H9 (cell line): ENCODE results near the gene NCOA1. TPM values are rescaled to one million over a fixed set of nuclear protein-coding genes. Genes with fewer than 3 reads are reported as not detected.

Source experiments
- DNase-seq: peaks from one replicate; pipeline ENCODE4 v3.0.0-alpha.2; 2017
- H2AFZ ChIP-seq: one replicate; pipeline ENCODE4 v1.6.1; 2013; ENCODE audit warnings: mild to moderate bottlenecking, low read length, control low read depth, moderate library complexity
- H2AK5ac ChIP-seq: 2 replicates; pipeline ENCODE4 v1.6.1; 2013; ENCODE audit warnings: low read length, control low read depth, mixed read lengths; ENCODE audit not compliant: insufficient read length
- H2BK120ac ChIP-seq: one replicate; pipeline ENCODE4 v1.6.1; 2013; ENCODE audit warnings: low read depth, mild to moderate bottlenecking, low read length, control low read depth, inconsistent platforms; ENCODE audit not compliant: poor library complexity, severe bottlenecking
- H2BK12ac ChIP-seq: 2 replicates; pipeline ENCODE4 v1.6.1; 2013; ENCODE audit warnings: low read length, control low read depth, mixed read lengths, low read depth; ENCODE audit not compliant: insufficient read length
- H2BK15ac ChIP-seq: 2 replicates; pipeline ENCODE4 v1.6.1; 2013; ENCODE audit warnings: low read depth, low read length, control low read depth
- H2BK20ac ChIP-seq: one replicate; pipeline ENCODE4 v1.6.1; 2013; ENCODE audit warnings: low read depth, mild to moderate bottlenecking, low read length, control low read depth, inconsistent platforms; ENCODE audit not compliant: poor library complexity, severe bottlenecking
- H2BK5ac ChIP-seq: 2 replicates; pipeline ENCODE4 v1.6.1; 2013; ENCODE audit warnings: low read length, control low read depth, mixed read lengths; ENCODE audit not compliant: insufficient read length
- H3K14ac ChIP-seq: 2 replicates; pipeline ENCODE4 v1.6.1; 2013; ENCODE audit warnings: low read length, control low read depth; ENCODE audit not compliant: insufficient read depth
- H3K18ac ChIP-seq: 2 replicates; pipeline ENCODE4 v1.6.1; 2013; ENCODE audit warnings: low read depth, mild to moderate bottlenecking, mixed read lengths, low read length, control low read depth; ENCODE audit not compliant: insufficient read length
- H3K23ac ChIP-seq: 2 replicates; pipeline ENCODE4 v1.6.1; 2013; ENCODE audit warnings: low read length, control low read depth, mixed read lengths, low read depth; ENCODE audit not compliant: insufficient read length
- H3K23me2 ChIP-seq: 2 replicates; pipeline ENCODE4 v1.6.1; 2013; ENCODE audit warnings: low read depth, mild to moderate bottlenecking, mixed read lengths, low read length, control low read depth; ENCODE audit not compliant: insufficient read length, poor library complexity, severe bottlenecking
- H3K27ac ChIP-seq: 2 replicates; pipeline ENCODE4 v1.5.1; 2013; ENCODE audit warnings: low read length, control low read depth, mixed read lengths, low read depth; ENCODE audit not compliant: insufficient read length
- H3K27me3 ChIP-seq: 2 replicates; pipeline ENCODE4 v1.6.1; 2013; ENCODE audit warnings: low read length, control low read depth, inconsistent platforms; ENCODE audit not compliant: insufficient read depth
- H3K4ac ChIP-seq: 2 replicates; pipeline ENCODE4 v1.6.1; 2013; ENCODE audit warnings: low read depth, mild to moderate bottlenecking, control low read depth, inconsistent platforms, low read length, moderate library complexity
- H3K4me1 ChIP-seq: 2 replicates; pipeline ENCODE4 v1.6.1; 2013; ENCODE audit warnings: low read length, control low read depth, inconsistent platforms; ENCODE audit not compliant: insufficient read depth
- H3K4me2 ChIP-seq: 2 replicates; pipeline ENCODE4 v1.6.1; 2013; ENCODE audit warnings: low read length, control low read depth, mixed read lengths; ENCODE audit not compliant: insufficient read length, insufficient read depth
- H3K56ac ChIP-seq: 2 replicates; pipeline ENCODE4 v1.6.1; 2013; ENCODE audit warnings: low read depth, mild to moderate bottlenecking, mixed read lengths, low read length, control low read depth; ENCODE audit not compliant: insufficient read length
- H3K79me1 ChIP-seq: 2 replicates; pipeline ENCODE4 v1.6.1; 2013; ENCODE audit warnings: low read depth, mild to moderate bottlenecking, moderate library complexity, low read length, control low read depth, inconsistent platforms; ENCODE audit not compliant: insufficient read depth, poor library complexity, severe bottlenecking
- H3K79me2 ChIP-seq: 2 replicates; pipeline ENCODE4 v1.6.1; 2013; ENCODE audit warnings: low read length, control low read depth, inconsistent platforms; ENCODE audit not compliant: insufficient read depth
- H3K9ac ChIP-seq: 2 replicates; pipeline ENCODE4 v1.6.1; 2013; ENCODE audit warnings: low read length, control low read depth, mixed read lengths; ENCODE audit not compliant: insufficient read length; ENCODE audit errors: extremely low read depth
- H3K9me3 ChIP-seq: one replicate; pipeline ENCODE4 v1.6.1; 2013; ENCODE audit warnings: low read depth, low read length, inconsistent platforms; ENCODE audit not compliant: control insufficient read depth
- H3T11ph ChIP-seq: one replicate; pipeline ENCODE4 v1.6.1; 2013; ENCODE audit warnings: mild to moderate bottlenecking, low read length, control low read depth, inconsistent platforms
- H4K20me1 ChIP-seq: one replicate; pipeline ENCODE4 v1.6.1; 2013; ENCODE audit not compliant: control insufficient read depth, insufficient read length, insufficient read depth
- H4K5ac ChIP-seq: 2 replicates; pipeline ENCODE4 v1.6.1; 2013; ENCODE audit warnings: low read depth, mild to moderate bottlenecking, mixed read lengths, low read length, control low read depth; ENCODE audit not compliant: insufficient read length
- H4K8ac ChIP-seq: replicated peaks from 2 replicates; pipeline ENCODE4 v1.6.1; 2013; ENCODE audit warnings: low read length, control low read depth, mixed read lengths, low read depth; ENCODE audit not compliant: insufficient read length
- H4K91ac ChIP-seq: 2 replicates; pipeline ENCODE4 v1.6.1; 2013; ENCODE audit warnings: low read depth, mild to moderate bottlenecking, moderate library complexity, mixed read lengths, low read length, control low read depth; ENCODE audit not compliant: insufficient read length
- H3K27ac Mint-ChIP-seq, 3 experiments: 2 replicates in 2 of 3; 3 replicates in 1 of 3; pipeline ENCODE4 v1.8.0; 2020 to 2021; ENCODE audit warnings: mixed read lengths in 3 of 3, mild to moderate bottlenecking in 1 of 3, moderate library complexity in 1 of 3
- H3K27me3 Mint-ChIP-seq: 2 replicates; pipeline ENCODE4 v1.8.0; 2021; ENCODE audit warnings: low read depth, mild to moderate bottlenecking, moderate library complexity, mixed read lengths
- H3K36me3 Mint-ChIP-seq, 3 experiments: 2 replicates in 2 of 3; 3 replicates in 1 of 3; pipeline ENCODE4 v1.8.0; 2020 to 2021; ENCODE audit warnings: low read depth in 3 of 3, mixed read lengths in 3 of 3; ENCODE audit not compliant: insufficient read depth in 1 of 3
- H3K4me1 Mint-ChIP-seq, 2 experiments: 2 replicates each; pipeline ENCODE4 v1.8.0; 2020; ENCODE audit warnings: mixed read lengths in 2 of 2
- H3K4me3 Mint-ChIP-seq, 2 experiments: 2 replicates in 1 of 2; 3 replicates in 1 of 2; pipeline ENCODE4 v1.8.0; 2020 to 2021; ENCODE audit warnings: mild to moderate bottlenecking in 2 of 2, mixed read lengths in 2 of 2, moderate library complexity in 1 of 2
- H3K9me3 Mint-ChIP-seq, 2 experiments: 2 replicates in 1 of 2; 3 replicates in 1 of 2; pipeline ENCODE4 v1.8.0; 2020; ENCODE audit warnings: mild to moderate bottlenecking in 2 of 2, mixed read lengths in 2 of 2, moderate library complexity in 1 of 2
- CTCF ChIP-seq: fragments of 200-600 bp; sonication (generic); conservative IDR thresholded peaks from 3 replicates; pipeline ENCODE4 v1.8.0; 2021; ENCODE audit warnings: antibody characterized with exemption, mild to moderate bottlenecking
- WGBS: extraction: QIAGEN DNeasy Blood & Tissue Kit; methylation state at CpG from one replicate; pipeline ENCODE4 v1.1.7; 2013; ENCODE audit warnings: missing lambda C conversion rate, low lambda C conversion rate, mixed read lengths; ENCODE audit not compliant: insufficient read length; ENCODE audit errors: extremely low coverage; 5-methylcytosine and 5-hydroxymethylcytosine counted together
- total RNA-seq: library from RNA; stranded (reverse); gene quantifications from 2 replicates; pipeline ENCODE4 v1.2.1, GENCODE V29; 2021

The NCOA1 gene
- total RNA-seq, 1 experiment from 2014 or later = 14.8 TPM

- H3K14ac ChIP-seq = no peak overlapping the region
- Mint-ChIP-seq H3K36me3 (no peaks in the 10 kb centered on the region), H3K4me1 (peaks cover 18 to 19% of the 10 kb centered on the region in 2 experiments), H3K27ac (peak overlapping the region in 1 of 3 experiments; percentile 46; a peak in 2 of 7 replicates), H3K9me3 (no peaks in the 10 kb centered on the region), H3K4me3 (no peak overlapping the region), H3K27me3 (no peaks in the 10 kb centered on the region)
- no peaks in the 10 kb centered on the region for H3K9me3 ChIP-seq
- no peak for TF ChIP-seq CTCF
- no peak overlapping the region for H3K4me2 ChIP-seq
- no peaks in the 10 kb centered on the region for H3K79me1 ChIP-seq
- no peak for DNase-seq
- H3K18ac ChIP-seq = no peak overlapping the region
- no peak overlapping the region for H2BK12ac ChIP-seq
- no peaks in the 10 kb centered on the region for H3K79me2 ChIP-seq
- no peaks in the 10 kb centered on the region for H3K23me2 ChIP-seq
- no peaks in the 10 kb centered on the region for H3K27me3 ChIP-seq
- H3K56ac ChIP-seq = no peak overlapping the region
- H4K91ac ChIP-seq = no peak overlapping the region
- H2AK5ac ChIP-seq = no peak overlapping the region
- no peak overlapping the region for H3K4ac ChIP-seq
- H3K23ac ChIP-seq = no peak overlapping the region
- H2BK15ac ChIP-seq = no peak overlapping the region
- no peak overlapping the region for H3T11ph ChIP-seq
- H3K27ac ChIP-seq = no peak overlapping the region
- H3K9ac ChIP-seq = no peak overlapping the region
- H4K5ac ChIP-seq = no peak overlapping the region
- no peak overlapping the region for H2BK20ac ChIP-seq
- no peak overlapping the region for H2BK5ac ChIP-seq
- H2AFZ ChIP-seq = no peak overlapping the region
- H4K8ac ChIP-seq = no peak overlapping the region
- H3K4me1 ChIP-seq = no peaks in the 10 kb centered on the region
- no CpG with 5 or more reads among the region's 3 CpGs for WGBS
- no peaks in the 10 kb centered on the region for H4K20me1 ChIP-seq
- H2BK120ac ChIP-seq = no peak overlapping the region
Observed at GRCh38 chr2:24702800-24703199, 211.7 kb downstream of the NCOA1 start.
